ENCODE results near the gene PIM1. TPM values are rescaled to one million over a fixed set of nuclear protein-coding genes. Genes with fewer than 3 reads are reported as not detected.

The PIM1 gene
- total and polyA plus RNA-seq, 9 of the 15 experiments (the other 6 are each of a cell fraction or from before 2014, with no cell fraction given) = 19.0 to 789 (median 212) TPM

GRCh38 chr6:37176268-37177076, 6.5 kb downstream of the PIM1 start (continued):
- TF ChIP-seq BHLHE40 (IDR thresholded peaks at IDR 0.05; ENCODE audit: low read length) = peak; percentile 80
- TF ChIP-seq PML (IDR thresholded peaks at IDR 0.05; ENCODE audit: low read length) = no peak; the same call in 1 of the 2 replicates
- TF ChIP-seq NFRKB (IDR thresholded peaks at IDR 0.05; ENCODE audit: low read depth) = 0 out of 2 replicates have a peak, but pooled peaks have one; percentile 16
- no peak; the same call in 1 of the 2 replicates for TF ChIP-seq ELF2 (CRISPR knock-in tag; IDR thresholded peaks at IDR 0.05)
- 0 out of 2 replicates have a peak, but pooled peaks have one; percentile 18 for TF ChIP-seq CHCHD3 (CRISPR knock-in tag; IDR thresholded peaks at IDR 0.05)
- TF ChIP-seq ZNF197 (CRISPR knock-in tag; IDR thresholded peaks at IDR 0.05; ENCODE audit: low read depth) = no peak
- no peak; the same call in 1 of the 2 replicates for TF ChIP-seq CTBP1 (IDR thresholded peaks at IDR 0.05; ENCODE audit: borderline replicate concordance)
- TF ChIP-seq HNRNPL (IDR thresholded peaks at IDR 0.05; ENCODE audit: low read depth, low read length) = 0 out of 2 replicates have a peak, but pooled peaks have one; percentile 44
- peak; percentile 89 for TF ChIP-seq ZNF174 (CRISPR knock-in tag; IDR thresholded peaks at IDR 0.05)
- TF ChIP-seq NFE2L1 (tag; IDR thresholded peaks at IDR 0.05; ENCODE audit: borderline replicate concordance, low read depth) = no peak
- peak; percentile 88; the same call in 1 of the 2 replicates for TF ChIP-seq ZNF717 (CRISPR knock-in tag; IDR thresholded peaks at IDR 0.05)
- peak; percentile 99 for TF ChIP-seq ZNF830 (CRISPR knock-in tag; IDR thresholded peaks at IDR 0.05)
- no peak; the same call in 1 of the 2 replicates for TF ChIP-seq SLC30A9 (CRISPR knock-in tag; IDR thresholded peaks at IDR 0.05)
- peak; percentile 83 for TF ChIP-seq ZNF551 (CRISPR knock-in tag; IDR thresholded peaks at IDR 0.05)
- TF ChIP-seq USF1 (CRISPR knock-in tag; IDR thresholded peaks at IDR 0.05) = no peak
- TF ChIP-seq SMARCA4 (IDR thresholded peaks at IDR 0.05) = peak; percentile 49; the same call in 1 of the 2 replicates
- TF ChIP-seq ZNF407 (IDR thresholded peaks at IDR 0.05; ENCODE audit: low read depth) = no peak; the same call in 1 of the 2 replicates
